ENCODE results near the gene INSYN2B. TPM values are rescaled to one million over a fixed set of nuclear protein-coding genes. Genes with fewer than 3 reads are reported as not detected.

The INSYN2B gene
- total and polyA plus RNA-seq, 2 of the 8 experiments (the other 6 are each of a cell fraction or from before 2014, with no cell fraction given), result not detected

DNA sequence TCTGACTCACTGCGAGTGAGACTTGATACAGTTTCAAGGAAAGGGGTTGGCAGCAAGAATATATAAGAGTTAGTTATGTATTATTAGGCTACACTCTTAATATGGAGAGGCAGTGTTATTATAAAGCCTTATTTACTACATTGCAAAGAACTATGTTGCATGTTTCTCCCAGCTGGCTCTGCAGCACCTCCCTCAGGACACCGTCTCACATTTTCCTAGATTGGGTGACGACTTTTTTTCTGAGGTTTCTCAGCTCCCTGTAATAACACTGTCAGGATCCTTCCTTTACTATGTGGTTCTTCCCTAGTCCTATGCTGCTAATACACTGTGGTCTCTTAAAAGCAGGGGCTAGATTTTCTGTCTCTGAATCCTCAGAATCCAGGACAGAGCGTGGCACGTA is 153.7 kb downstream of the INSYN2B start:
- Histone ChIP-seq H2AFZ (ENCODE audit: low read length) (no peak overlapping the region), H3K79me2 (ENCODE audit: control insufficient read depth in 1 of 2, insufficient read depth in 2 of 2, low read length in 2 of 2) (no peaks in the 10 kb centered on the region), H3K9ac (replicated peaks in 1 of 4; ENCODE audit: extremely low read depth in 1 of 4, low read depth in 3 of 4, low read length in 3 of 4) (no peak overlapping the region), H3K23ac (ENCODE audit: insufficient read length) (no peak overlapping the region), H2BK12ac (ENCODE audit: low read depth, low read length) (no peak overlapping the region), H2BK20ac (ENCODE audit: low read length) (no peak overlapping the region), H3K14ac (ENCODE audit: insufficient read length) (no peak overlapping the region), H3K56ac (replicated peaks; ENCODE audit: insufficient read length, low read depth, low read length) (no peak overlapping the region), H4K91ac (replicated peaks; ENCODE audit: insufficient read length, low read length) (no peak overlapping the region), H3K4me2 (ENCODE audit: insufficient read depth in 1 of 2, low read depth in 2 of 2, low read length in 2 of 2) (no peak overlapping the region), H3K36me3 (ENCODE audit: control insufficient read depth in 2 of 4, insufficient read depth in 4 of 4, low read length in 3 of 4) (no peaks in the 10 kb centered on the region), H4K20me1 (replicated peaks in 1 of 2; ENCODE audit: control insufficient read depth in 1 of 2, insufficient read depth in 2 of 2, low read length in 2 of 2) (no peaks in the 10 kb centered on the region), H2AK5ac (ENCODE audit: low read depth, low read length) (no peak overlapping the region), H3K18ac (ENCODE audit: extremely low read depth, low read length) (no peak overlapping the region), H2BK15ac (ENCODE audit: low read length) (no peak overlapping the region), H2BK120ac (replicated peaks; ENCODE audit: low read depth, low read length) (no peak overlapping the region), H3K4ac (replicated peaks; ENCODE audit: insufficient read length, low read depth, low read length) (no peak overlapping the region), H2BK5ac (ENCODE audit: low read depth, low read length) (no peak overlapping the region), H3K27me3 (replicated peaks in 1 of 4; ENCODE audit: control insufficient read depth in 3 of 4, extremely low read depth in 1 of 4, insufficient read depth in 3 of 4, low read length in 3 of 4) (no peaks in the 10 kb centered on the region), H3K79me1 (ENCODE audit: low read depth, low read length) (no peaks in the 10 kb centered on the region), H3K4me1 (replicated peaks in 1 of 4; ENCODE audit: control insufficient read depth in 3 of 4, insufficient read depth in 4 of 4, low read length in 3 of 4) (peaks cover 0 to 3% (median 0%) of the 10 kb centered on the region in 4 experiments; a peak in 1 of 7 replicates), H4K5ac (ENCODE audit: insufficient read length, low read depth, low read length) (no peak overlapping the region), H4K8ac (ENCODE audit: extremely low read depth, insufficient read depth, low read length) (no peak overlapping the region), H3K9me3 (ENCODE audit: insufficient read depth in 2 of 2, low read depth in 1 of 2, low read length in 1 of 2) (no peaks in the 10 kb centered on the region), H3K23me2 (ENCODE audit: low read depth, low read length) (no peaks in the 10 kb centered on the region), H3K27ac (ENCODE audit: low read depth, low read length) (no peak overlapping the region), H3K4me3 (ENCODE audit: extremely low read depth in 1 of 4, insufficient read depth in 2 of 4, low read depth in 3 of 4, low read length in 4 of 4) (no peak overlapping the region)
- ChIA-PET POLR2A (ENCODE audit: partially characterized antibody) (no interaction called here), CTCF (ENCODE audit: partially characterized antibody) (interaction anchor here (0.6 to 3.0 kb wide), 26 partner anchors 10 to 856 kb away, joined by 3 to 18 read pairs (median 4); partner anchors contain the start of genes INSYN2B and SPDL1)
- FAIRE-seq (peak; percentile 39), DNase-seq (ENCODE audit: low read depth in 1 of 2, low spot score in 2 of 2) (no peak)
- TF ChIP-seq E2F6 (IDR thresholded peaks at IDR 0.05) (no peak), CTCF (IDR thresholded peaks at IDR 0.05; ENCODE audit: control extremely low read depth in 1 of 3, insufficient read depth in 1 of 3, low read depth in 1 of 3, low read length in 3 of 3) (peak; percentile 43 to 68 (median 49)), JUND (IDR thresholded peaks at IDR 0.05; ENCODE audit: low read length) (no peak), SP4 (IDR thresholded peaks at IDR 0.05; ENCODE audit: low read length) (no peak), TAF7 (optimal IDR thresholded peaks at IDR 0.05; ENCODE audit: borderline replicate concordance, low read depth, low read length) (no peak), RAD21 (IDR thresholded peaks at IDR 0.05 in 1 of 2, conservative IDR thresholded peaks at IDR 0.05 in 1 of 2; ENCODE audit: low read depth in 2 of 2, low read length in 2 of 2) (peak; percentile 70 to 75), ASH2L (IDR thresholded peaks at IDR 0.05; ENCODE audit: low read length) (no peak), BACH1 (IDR thresholded peaks at IDR 0.05; ENCODE audit: low read length) (no peak), HDAC6 (IDR thresholded peaks at IDR 0.05; ENCODE audit: low read depth, low read length) (no peak)
- 70% methylated on average over 5 of the region's 5 CpGs; no CpG with 5 or more reads in 1 of the 2 experiments for whole genome bisulfite sequencing, 2 experiments (ENCODE audit: extremely low coverage in 1 of 2, insufficient coverage in 1 of 2, insufficient read length in 1 of 2, insufficient replicate concordance in 2 of 2, low coverage in 1 of 2, low lambda C conversion rate in 2 of 2, missing lambda C conversion rate in 1 of 2)
